Right lobe of liver (tissue), 6 donors: ENCODE data around the gene EVA1C. TPM values are rescaled to one million over a fixed set of nuclear protein-coding genes. Genes with fewer than 3 reads are reported as not detected.
"Not testable (repeated sequence)": the region's sequence is repeated elsewhere in the genome, so short reads cannot be mapped to it uniquely, and the experiment has no call there.

ENCODE experiments used
- ATAC-seq, 4 donors: fragments of 200-7000 bp; cut with Tn5 transposase; one replicate each; pipeline ENCODE4 v1.9.1; 2020; ENCODE audit warnings: mild to moderate bottlenecking in 4 of 4, moderate library complexity in 4 of 4
- DNase-seq, 3 donors: peaks; one replicate each; pipeline ENCODE4 v3.0.0-alpha.2; 2020
- H3K27ac ChIP-seq, 3 donors: fragments of 200-600 bp; one replicate each; pipeline ENCODE4 v1.8.0; 2022
- H3K27me3 ChIP-seq, 2 donors: fragments of 200-600 bp; one replicate each; pipeline ENCODE4 v1.8.0; 2022
- H3K36me3 ChIP-seq, 4 donors: fragments of 200-600 bp; sonication (generic) in 1 of 4; one replicate each; pipeline versions ENCODE4 v1.5.1 to v1.8.0; 2017 to 2022; ENCODE audit warnings: control low read depth in 1 of 4
- H3K4me1 ChIP-seq, 4 donors: fragments of 200-600 bp; sonication (generic) in 1 of 4; one replicate each; pipeline versions ENCODE4 v1.5.1 to v1.8.0; 2017 to 2022; ENCODE audit warnings: control low read depth in 1 of 4
- H3K4me3 ChIP-seq, 3 donors: fragments of 200-600 bp; one replicate each; pipeline ENCODE4 v1.8.0; 2022
- H3K9me3 ChIP-seq, 4 donors: fragments of 200-600 bp; sonication (generic) in 1 of 4; one replicate each; pipeline versions ENCODE4 v1.5.1 to v1.8.0; 2017 to 2022; ENCODE audit warnings: control low read depth in 1 of 4
- POLR2A ChIP-seq: fragments of 450-650 bp; IDR thresholded peaks from one replicate; pipeline ENCODE4 v1.6.1; 2017; ENCODE audit warnings: antibody characterized with exemption, mild to moderate bottlenecking
- WGBS: methylation state at CpG from one replicate; pipeline ENCODE4 v1.1.6; 2018; ENCODE audit warnings: low coverage, low lambda C conversion rate; ENCODE audit not compliant: insufficient coverage; ENCODE audit errors: missing lambda C conversion rate; 5-methylcytosine and 5-hydroxymethylcytosine counted together
- intact Hi-C, 2 donors: fragments of 100-400 bp; cut with DNase I; formaldehyde crosslinking; loops; one replicate each; pipeline versions ENCODE4 v1.11.2 to v1.14.1; 2022
- total RNA-seq, 6 experiments: library from RNA; depleted of rRNA in 2 of 6; stranded (reverse); fragments of >200 nt in 2 of 6; fragmentation: NEBNext Ultra II Directional in 3 of 6; extraction: Animal tissue kit (Norgen Biotek cat#: 25700) in 3 of 6; gene quantifications; one replicate each; pipeline versions ENCODE4 v1.1.0 to v1.2.4, GENCODE V29; 2016 to 2023
- TF ChIP-seq, protein P1 (sequence below), 4 donors: fragments of 200-600 bp in 3 of 4; fragments of 450-650 bp in 1 of 4; IDR thresholded peaks; one replicate each; pipeline versions ENCODE4 v1.5.1 to v1.8.0; 2016 to 2022; ENCODE audit warnings: antibody characterized with exemption in 4 of 4, mild to moderate bottlenecking in 2 of 4
- donor health status: DM: no; HTN: yes; CAD: no.
- donor health status: DM: no; HTN: no; CAD: no.
- donor health status: DM: no; HTN: no; CAD: no.
- donor health status: DM: no; HTN: yes; CAD: no.
- donor health status: DM: no; HTN: yes; CAD: no.

The EVA1C gene
- total RNA-seq, 6 experiments from 2014 or later: 2.4 to 5.9 (median 4.2) TPM

DNA sequence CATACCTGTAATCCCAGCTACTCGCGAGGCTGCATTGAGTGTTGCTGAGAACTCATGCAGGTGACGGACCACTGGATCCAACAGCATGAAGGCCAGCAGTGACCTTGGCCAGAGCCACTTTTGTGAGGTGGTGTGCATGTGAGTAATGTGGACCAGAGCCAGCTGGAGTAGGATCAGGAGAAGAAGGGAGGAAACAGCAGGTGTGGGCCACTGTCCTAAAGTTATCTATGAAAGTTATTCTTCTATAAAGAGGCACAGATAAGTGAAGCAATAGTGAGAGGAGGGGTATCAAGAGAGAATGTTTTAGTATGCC lies 125.0 kb downstream of the EVA1C start:
- WGBS: 93% methylated on average over 3 of the region's 3 CpGs
- peak in 1 of 4 donors; percentile 28 for ATAC-seq
- no peak for TF ChIP-seq POLR2A
- TF ChIP-seq, protein P1, sequence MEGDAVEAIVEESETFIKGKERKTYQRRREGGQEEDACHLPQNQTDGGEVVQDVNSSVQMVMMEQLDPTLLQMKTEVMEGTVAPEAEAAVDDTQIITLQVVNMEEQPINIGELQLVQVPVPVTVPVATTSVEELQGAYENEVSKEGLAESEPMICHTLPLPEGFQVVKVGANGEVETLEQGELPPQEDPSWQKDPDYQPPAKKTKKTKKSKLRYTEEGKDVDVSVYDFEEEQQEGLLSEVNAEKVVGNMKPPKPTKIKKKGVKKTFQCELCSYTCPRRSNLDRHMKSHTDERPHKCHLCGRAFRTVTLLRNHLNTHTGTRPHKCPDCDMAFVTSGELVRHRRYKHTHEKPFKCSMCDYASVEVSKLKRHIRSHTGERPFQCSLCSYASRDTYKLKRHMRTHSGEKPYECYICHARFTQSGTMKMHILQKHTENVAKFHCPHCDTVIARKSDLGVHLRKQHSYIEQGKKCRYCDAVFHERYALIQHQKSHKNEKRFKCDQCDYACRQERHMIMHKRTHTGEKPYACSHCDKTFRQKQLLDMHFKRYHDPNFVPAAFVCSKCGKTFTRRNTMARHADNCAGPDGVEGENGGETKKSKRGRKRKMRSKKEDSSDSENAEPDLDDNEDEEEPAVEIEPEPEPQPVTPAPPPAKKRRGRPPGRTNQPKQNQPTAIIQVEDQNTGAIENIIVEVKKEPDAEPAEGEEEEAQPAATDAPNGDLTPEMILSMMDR (IDR thresholded peaks at IDR 0.05): no peak
- H3K4me1 ChIP-seq: no peaks in the 10 kb centered on the region
- no peaks in the 10 kb centered on the region for H3K9me3 ChIP-seq
- H3K36me3 ChIP-seq: no peaks in the 10 kb centered on the region
- H3K4me3 ChIP-seq: no peak overlapping the region
- no peak overlapping the region for H3K27ac ChIP-seq
- no peaks in the 10 kb centered on the region for H3K27me3 ChIP-seq
- intact Hi-C loops: no loop called here
- DNase-seq: no peak

DNA sequence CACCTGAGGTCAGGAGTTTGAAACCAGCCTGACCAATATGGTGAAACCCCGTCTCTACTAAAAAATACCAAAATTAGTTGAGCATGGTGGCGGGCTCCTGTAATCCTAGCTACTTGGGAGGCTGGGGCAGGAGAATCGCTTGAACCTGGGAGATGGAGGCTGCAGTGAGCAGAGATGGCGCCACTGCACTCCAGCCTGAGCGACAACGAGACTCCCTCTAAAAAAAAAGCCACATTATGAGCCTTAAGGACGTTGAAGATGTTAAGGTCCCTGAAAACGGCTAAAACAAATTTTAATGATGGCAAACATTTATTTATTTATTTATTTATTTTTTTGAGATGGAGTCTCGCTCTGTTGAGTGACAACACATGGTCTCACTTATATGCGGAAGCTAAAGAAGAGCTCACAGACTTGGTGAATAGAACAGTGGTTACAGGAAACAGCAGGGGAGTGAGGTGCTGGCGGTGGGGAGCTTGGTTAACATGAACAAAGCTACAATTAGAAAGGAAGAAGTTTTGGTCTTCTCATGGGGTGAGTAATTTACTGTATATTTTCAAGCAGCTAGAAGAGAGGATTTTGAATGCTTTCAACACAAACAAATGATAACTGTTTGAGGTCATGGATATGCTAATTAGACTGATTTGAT lies 125.8 kb downstream of the EVA1C start:
- TF ChIP-seq, protein P1 (IDR thresholded peaks at IDR 0.05): no peak
- H3K9me3 ChIP-seq: no peaks in the 10 kb centered on the region
- WGBS: 79% methylated on average over 11 of the region's 11 CpGs
- DNase-seq (no peak), ATAC-seq (peak in 1 of 4 donors; percentile 33)
- no peaks in the 10 kb centered on the region for H3K36me3 ChIP-seq
- no peak overlapping the region for H3K27ac ChIP-seq
- intact Hi-C loops: no loop called here
- H3K4me1 ChIP-seq: no peaks in the 10 kb centered on the region
- H3K4me3 ChIP-seq: no peak overlapping the region
- no peaks in the 10 kb centered on the region for H3K27me3 ChIP-seq

DNA sequence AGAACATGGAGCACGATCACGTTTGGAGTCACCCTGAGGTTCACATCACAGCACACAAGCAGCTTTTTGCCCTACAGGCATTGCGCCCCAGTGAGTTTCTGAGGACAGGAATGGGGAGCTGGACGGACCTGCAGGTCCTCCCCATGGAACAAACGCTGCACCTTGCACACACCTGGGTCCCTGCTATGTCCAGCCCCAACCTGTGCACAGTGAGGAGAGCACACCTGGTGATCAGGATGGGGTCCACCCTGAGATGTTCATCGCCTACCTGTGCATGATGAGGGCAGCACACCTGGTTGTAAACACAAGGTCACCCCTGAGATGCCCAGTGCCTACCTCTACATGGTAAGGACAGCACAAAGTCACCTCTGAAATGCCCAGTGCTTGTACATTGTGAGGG lies 126.9 kb downstream of the EVA1C start:
- Histone ChIP-seq H3K27me3 (no peaks in the 10 kb centered on the region), H3K4me1 (no peaks in the 10 kb centered on the region), H3K27ac (no peak overlapping the region), H3K4me3 (no peak overlapping the region), H3K36me3 (no peaks in the 10 kb centered on the region), H3K9me3 (no peaks in the 10 kb centered on the region)
- no peak for ATAC-seq
- no peak for TF ChIP-seq POLR2A
- TF ChIP-seq, protein P1 (IDR thresholded peaks at IDR 0.05): no peak
- WGBS: no CpG with 5 or more reads among the region's 6 CpGs
- intact Hi-C loops: no loop called here
- no peak for DNase-seq

DNA sequence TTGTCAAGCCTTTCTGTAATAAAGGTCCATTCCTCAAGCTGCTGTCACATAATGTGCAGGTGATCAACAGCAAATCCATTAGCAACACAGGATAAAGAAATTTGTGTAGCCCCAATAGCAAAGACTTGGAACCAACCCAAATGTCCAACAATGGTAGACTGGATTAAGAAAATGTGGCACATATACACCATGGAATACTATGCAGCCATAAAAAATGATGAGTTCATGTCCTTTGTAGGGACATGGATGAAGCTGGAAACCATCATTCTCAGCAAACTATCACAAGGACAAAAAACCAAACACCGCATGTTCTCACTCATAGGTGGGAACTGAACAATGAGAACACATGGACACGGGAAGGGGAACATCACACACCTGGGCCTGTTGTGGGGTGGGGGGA lies 130.6 kb downstream of the EVA1C start:
- H3K9me3 ChIP-seq, DNase-seq, H3K4me1 ChIP-seq, H3K4me3 ChIP-seq, H3K27ac ChIP-seq, H3K36me3 ChIP-seq, intact Hi-C loops, ATAC-seq, H3K27me3 ChIP-seq: not testable (repeated sequence)
- WGBS: 80% methylated on average over 2 of the region's 2 CpGs

DNA sequence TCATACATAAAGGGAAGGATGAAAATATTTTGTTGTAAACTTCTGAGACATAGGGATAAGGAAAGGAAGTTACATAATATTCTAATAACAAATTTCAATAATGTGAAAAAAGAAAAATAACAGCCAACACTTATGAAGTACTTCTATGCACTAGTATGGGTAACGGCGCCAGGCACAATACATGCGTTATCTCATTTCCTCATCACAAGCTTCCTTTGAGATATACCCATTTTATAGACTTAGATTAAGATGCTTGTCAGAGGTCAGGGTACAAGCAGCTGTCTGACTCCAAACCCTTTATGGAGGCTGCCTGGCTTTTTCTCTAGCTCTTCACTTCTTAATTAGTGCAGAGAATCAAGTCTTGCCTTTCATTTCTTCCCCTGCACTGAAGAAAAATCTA lies 131.5 kb downstream of the EVA1C start:
- no peak overlapping the region for H3K27ac ChIP-seq
- intact Hi-C loops: no loop called here
- TF ChIP-seq, protein P1 (IDR thresholded peaks at IDR 0.05): no peak
- TF ChIP-seq POLR2A: no peak
- H3K9me3 ChIP-seq: no peaks in the 10 kb centered on the region
- H3K4me1 ChIP-seq: no peaks in the 10 kb centered on the region
- WGBS: 37% methylated on average over 3 of the region's 3 CpGs
- no peaks in the 10 kb centered on the region for H3K36me3 ChIP-seq
- no peak overlapping the region for H3K4me3 ChIP-seq
- H3K27me3 ChIP-seq: no peaks in the 10 kb centered on the region
- ATAC-seq (no peak), DNase-seq (no peak)
